GM21723 (cell line): Measurements from ENCODE around the gene CYP4F22.
"Not testable (repeated sequence)": the region's sequence is repeated elsewhere in the genome, so short reads cannot be mapped to it uniquely, and the experiment has no call there.

Experiments
- ATAC-seq: cut with Tn5 transposase; IDR thresholded peaks from one replicate; pipeline ENCODE4 v1.9.1; 2021; ENCODE audit warnings: mild to moderate bottlenecking, moderate library complexity; ENCODE audit not compliant: unreplicated experiment

CYP4F22 gene

DNA sequence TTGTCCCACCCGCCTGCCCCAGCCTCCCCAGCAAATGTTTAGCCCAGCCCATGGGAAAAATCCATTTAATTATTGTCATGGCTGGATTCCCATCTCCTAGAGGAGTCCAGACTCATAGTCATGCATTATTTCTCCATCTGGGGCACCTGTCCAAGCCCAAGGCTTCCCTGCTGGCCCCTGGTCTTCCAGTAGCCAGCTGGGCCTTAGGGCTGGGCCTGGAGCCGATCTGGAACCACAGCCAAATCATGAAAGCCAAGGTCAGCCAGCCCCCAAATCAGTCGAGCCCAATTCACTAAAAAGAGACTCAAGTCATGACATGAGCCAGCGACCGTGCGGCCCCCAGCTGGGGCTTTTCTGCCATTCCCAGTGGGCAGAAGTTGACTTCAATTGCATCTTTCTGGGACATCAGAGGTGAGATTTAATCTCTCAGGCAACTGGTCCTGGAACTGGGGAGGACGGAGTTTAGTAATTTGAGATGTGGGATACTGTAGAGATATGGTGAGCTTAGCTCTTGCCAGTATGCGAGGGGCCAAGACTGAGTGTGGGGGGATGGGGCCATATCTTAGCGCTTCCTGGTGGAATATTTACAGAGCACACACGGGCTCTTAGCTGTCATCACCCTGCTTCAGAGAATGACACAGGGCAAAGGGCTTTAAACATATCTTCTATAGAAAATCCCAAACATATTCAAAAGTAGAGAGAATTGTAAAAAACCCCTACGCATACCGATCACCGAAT is 19.7 kb upstream of the CYP4F22 start:
- ATAC-seq = no peak

DNA sequence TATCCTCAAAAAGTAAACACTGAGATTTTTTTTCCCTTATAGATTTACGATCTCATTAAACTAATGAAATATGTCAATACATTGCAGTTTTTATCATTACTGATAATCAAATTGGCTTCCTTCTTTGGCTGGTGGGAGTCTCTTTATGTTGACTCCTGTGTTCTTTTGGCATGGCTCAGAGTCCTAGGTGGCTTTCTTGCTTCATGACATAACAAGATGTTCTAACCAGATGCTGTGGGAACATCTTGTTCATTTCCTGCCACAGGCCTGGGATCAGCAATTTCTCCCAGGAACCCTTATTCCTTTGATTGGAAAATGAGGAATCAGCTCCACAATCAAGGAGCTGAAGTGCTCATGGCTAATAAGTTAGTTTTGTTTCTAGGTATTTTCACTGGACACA is 13.2 kb upstream of the CYP4F22 start:
- ATAC-seq = no peak

GRCh38 chr19:15498156-15498858 is 10.0 kb upstream of the CYP4F22 start:
- ATAC-seq = no peak

DNA sequence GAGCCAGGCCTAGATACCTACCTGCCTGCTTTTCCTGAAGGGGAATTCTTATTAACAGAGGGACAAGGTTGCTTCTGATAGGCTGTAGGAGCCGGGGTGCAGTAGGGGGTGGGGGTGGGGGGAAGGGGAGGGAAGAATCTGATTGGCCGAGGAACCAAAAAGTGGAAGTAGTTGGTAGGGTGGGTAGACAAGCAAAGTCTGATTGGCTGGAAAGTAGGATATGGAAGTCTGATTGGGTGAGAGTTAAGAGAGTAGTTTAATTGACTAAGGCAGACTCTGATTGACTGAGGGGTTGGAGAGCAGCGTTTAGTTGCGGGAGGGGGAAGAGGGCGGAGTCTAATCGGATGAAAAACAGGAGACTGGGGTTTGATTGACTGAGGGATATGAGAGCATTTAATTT is 9.4 kb upstream of the CYP4F22 start:
- ATAC-seq = no peak

DNA sequence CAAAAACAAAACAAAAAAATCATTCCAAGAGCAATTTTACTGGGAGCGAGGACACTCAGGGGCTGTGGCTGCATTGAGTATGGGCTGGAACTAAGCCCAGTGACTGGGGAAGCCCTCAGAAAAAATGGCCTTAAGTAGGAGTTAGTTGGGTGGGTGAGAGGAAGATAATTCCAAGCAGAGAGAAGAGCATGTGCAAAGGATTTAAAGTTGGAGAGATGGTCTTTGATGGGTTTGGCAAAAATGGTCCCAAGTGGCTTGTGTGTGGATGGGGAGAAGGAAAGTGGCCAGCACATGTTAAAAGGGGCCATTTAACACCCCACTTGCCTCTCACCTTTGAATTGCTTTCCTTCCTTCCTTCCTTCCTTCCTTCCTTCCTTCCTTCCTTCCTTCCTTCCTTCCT is 6.7 kb upstream of the CYP4F22 start:
- ATAC-seq = no peak

DNA sequence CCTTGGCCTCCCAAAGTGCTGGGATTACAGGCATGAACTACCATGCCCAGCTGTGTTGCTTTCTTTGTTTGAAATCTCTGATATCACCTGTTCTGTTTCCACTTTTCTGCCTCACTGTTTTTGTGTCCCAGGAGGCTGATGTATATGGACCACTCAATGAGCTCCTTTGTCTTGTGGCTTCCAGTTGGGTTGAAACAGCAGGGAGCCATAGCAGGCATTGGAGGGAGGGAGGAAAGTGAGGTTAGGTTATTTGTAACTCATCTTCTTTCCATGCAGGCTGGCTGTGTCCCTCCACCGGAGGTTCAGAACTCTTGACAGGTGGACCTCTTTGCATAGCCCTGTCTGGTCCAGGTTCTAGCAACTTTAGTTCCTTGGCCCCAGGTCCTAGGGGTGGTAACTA is 6.1 kb upstream of the CYP4F22 start:
- no peak for ATAC-seq

DNA sequence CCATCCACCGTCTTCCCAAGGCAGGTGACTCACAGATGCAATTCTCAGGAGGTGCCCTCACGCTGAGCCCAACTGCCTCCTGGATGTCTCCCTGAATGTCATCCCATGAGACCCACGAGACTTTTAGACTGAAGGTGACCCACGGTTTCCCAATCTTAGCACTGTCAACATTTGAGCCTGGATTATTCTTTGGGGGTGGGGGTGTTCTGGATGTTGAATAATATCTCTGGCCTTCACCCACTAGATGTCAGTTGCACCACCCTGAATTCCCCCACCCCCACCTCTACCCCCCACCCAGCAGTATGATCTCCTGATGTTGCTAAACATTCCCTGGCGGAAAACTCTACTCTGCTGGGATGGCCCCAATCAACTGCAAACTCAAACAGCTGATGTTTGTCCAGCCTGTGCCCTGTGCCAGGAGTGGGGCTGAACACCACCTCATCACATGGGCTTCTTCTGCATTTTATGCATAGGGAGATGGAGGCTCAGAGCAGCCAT is 2.2 kb upstream of the CYP4F22 start:
- no peak for ATAC-seq

GRCh38 chr19:15507068-15508034 is 974 bp upstream of the CYP4F22 start:
- no peak for ATAC-seq

DNA sequence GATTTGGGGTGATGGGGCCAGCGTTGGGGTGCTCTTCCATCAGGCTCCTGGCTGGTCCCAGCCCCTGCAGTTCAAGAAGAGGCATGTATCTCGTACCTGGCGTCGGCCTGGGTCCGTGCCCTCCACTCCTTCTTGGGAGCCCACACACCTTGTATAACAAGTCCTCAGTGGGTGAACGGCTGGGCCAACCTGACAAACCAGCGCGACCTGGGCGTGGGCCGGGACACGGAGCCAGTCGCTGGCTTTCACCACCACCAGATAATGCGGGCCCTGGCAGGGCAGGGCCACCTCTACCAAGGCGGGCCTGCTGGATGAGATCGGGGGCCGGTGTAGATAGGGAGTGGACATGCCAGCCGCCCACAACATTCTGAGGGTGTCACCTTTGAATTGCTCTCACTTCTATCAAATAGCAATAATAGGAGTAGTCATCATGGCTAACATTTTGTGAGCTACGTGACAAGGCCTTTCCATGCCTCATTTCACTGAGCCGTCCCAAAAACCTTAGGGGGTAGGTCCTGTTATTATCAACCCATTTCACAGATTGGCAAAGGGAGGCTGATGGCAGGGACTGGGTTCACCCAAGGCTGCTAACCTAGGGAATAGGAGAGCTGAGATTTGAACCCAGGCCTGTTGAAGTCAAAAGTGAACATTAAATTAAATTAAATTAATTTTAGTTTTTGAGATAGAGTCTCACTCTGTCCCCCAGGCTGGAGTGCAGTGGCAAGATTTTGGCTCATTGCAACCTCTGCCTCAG is 3.5 kb downstream of the CYP4F22 start:
- no peak for ATAC-seq

DNA sequence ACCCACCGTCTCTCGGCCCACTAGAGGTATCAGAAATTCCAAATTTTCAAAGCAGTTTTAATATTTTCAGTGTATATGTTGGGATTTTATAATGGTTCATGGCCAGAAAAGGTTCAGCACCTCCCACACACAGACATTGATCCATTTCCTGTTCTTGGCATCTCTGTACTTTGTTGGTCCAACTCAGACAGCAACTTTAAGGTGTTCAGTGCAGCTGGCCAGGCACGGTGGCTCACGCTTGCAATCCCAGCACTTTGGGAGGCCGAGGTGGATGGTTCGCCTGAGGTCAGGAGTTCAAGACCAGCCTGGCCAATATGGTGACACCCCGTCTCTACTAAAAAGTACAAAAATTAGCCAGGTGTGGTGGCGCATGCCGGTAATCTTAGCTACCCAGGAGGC is 6.9 kb downstream of the CYP4F22 start:
- not testable (repeated sequence) for ATAC-seq

- no peak for ATAC-seq
These were observed 8.0 kb downstream of the CYP4F22 start for GRCh38 chr19:15516363-15516762.

- ATAC-seq = no peak
These were observed 9.5 kb downstream of the CYP4F22 start for GRCh38 chr19:15517778-15518177.

- no peak for ATAC-seq
These were observed 11.2 kb downstream of the CYP4F22 start for GRCh38 chr19:15519433-15519976.

DNA sequence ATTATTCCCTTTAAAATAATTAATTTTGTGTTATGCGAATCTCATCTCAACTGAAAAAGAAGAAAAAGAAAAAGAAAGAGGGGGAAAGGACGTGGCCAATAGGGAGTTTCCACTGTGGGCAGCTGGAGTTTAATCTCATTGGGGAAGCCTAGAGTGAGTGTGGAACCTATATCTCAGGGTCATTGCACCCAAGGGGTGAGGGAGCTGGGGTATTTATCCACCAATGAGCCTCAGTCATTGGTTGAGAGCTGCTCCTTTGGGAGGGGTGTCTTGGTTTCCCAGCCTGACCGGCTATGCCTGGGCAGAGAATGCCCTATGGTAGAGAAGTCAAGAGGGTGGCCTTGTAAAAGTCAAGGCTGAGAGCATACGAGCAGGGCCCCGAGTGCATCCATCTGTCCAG is 16.5 kb downstream of the CYP4F22 start:
- ATAC-seq = no peak

- ATAC-seq = no peak
These were observed 17.0 kb downstream of the CYP4F22 start for GRCh38 chr19:15525291-15525690.

- no peak for ATAC-seq
These were observed 18.1 kb downstream of the CYP4F22 start for GRCh38 chr19:15526408-15526807.

GRCh38 chr19:15527705-15528104 is 19.4 kb downstream of the CYP4F22 start:
- no peak for ATAC-seq

- no peak for ATAC-seq
These were observed 21.5 kb downstream of the CYP4F22 start for GRCh38 chr19:15529774-15530372.

DNA sequence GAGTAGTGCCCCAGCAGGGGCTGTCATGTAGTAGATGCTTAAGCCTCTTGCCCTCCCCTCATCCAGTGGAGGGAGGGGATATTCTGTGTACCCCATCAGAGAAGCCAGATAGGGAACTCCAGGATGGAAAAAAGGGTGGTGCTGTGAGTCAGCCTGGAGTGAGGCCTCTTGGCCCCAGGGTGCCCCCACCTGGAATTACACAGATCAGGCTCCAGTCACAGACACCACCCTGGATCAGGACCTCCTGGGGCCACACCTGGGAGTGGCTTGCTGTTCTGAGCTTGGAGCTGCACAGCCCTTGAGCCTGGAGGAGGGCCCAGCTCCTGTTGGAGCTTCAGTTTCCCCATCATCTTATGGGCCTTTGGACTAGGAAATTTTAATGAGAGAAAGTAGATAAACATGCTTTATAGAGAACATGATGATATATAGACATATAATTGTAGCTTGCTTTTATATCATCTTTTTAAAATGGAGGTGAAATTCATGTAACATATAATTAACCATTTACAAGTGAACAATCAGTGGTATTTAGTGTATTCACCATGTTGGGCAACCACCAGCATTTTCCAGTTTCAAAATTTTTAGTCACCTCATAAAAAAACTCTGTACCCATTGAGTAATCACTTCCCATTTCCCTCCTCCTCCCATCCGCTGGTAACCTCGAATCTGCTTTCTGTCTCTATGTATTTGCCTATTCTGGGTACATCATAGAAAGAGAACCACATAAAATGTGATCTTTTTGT is 24.6 kb downstream of the CYP4F22 start:
- ATAC-seq = no peak
